Activated CD4-positive, alpha-beta T cell treated with anti-CD3 and anti-CD28 coated beads, Interleukin-2, amount 10 ng/mL, durations not matched to agents 7 days and 5 days (primary cell): Measurements from ENCODE around the gene MCRIP1. TPM values are rescaled to one million over a fixed set of nuclear protein-coding genes. Genes with fewer than 3 reads are reported as not detected.

Source experiments
- CTCF ChIA-PET: fragments of 350-600 bp; sonication (Branson Sonifier 250); formaldehyde crosslinking; loops from one replicate; lab custom pipeline; 2021; ENCODE audit warnings: antibody characterized with exemption; lab: Charles Lee
- POLR2A ChIA-PET: fragments of 350-600 bp; sonication (Branson Sonifier 250); formaldehyde crosslinking; loops from one replicate; lab custom pipeline; 2021; ENCODE audit warnings: antibody characterized with exemption; lab: Charles Lee
- DNase-seq: peaks from one replicate; pipeline ENCODE4 v3.0.0-alpha.2; 2020
- H3K27ac Mint-ChIP-seq: one replicate; pipeline ENCODE4 v1.8.0; 2021; ENCODE audit warnings: mild to moderate bottlenecking, moderate library complexity, mixed read lengths
- H3K27me3 Mint-ChIP-seq: one replicate; pipeline ENCODE4 v1.8.0; 2021; ENCODE audit warnings: mixed read lengths
- H3K36me3 Mint-ChIP-seq: one replicate; pipeline ENCODE4 v1.8.0; 2021; ENCODE audit warnings: low read depth, mixed read lengths
- H3K4me1 Mint-ChIP-seq: one replicate; pipeline ENCODE4 v1.8.0; 2021; ENCODE audit warnings: mixed read lengths
- H3K4me3 Mint-ChIP-seq: one replicate; pipeline ENCODE4 v1.8.0; 2021; ENCODE audit warnings: mild to moderate bottlenecking, moderate library complexity, mixed read lengths
- H3K9me3 Mint-ChIP-seq: one replicate; pipeline ENCODE4 v1.8.0; 2021; ENCODE audit warnings: mixed read lengths
- total RNA-seq, 2 experiments: library from RNA; stranded (reverse); gene quantifications; one replicate each; pipeline ENCODE4 v1.2.3, GENCODE V29; 2021

The MCRIP1 gene, protein sequence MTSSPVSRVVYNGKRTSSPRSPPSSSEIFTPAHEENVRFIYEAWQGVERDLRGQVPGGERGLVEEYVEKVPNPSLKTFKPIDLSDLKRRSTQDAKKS
- 10 to 100 TPM; 45.7 to 47.8 TPM for total RNA-seq

GRCh38 chr17:81833160-81833920 lies at the start of gene MCRIP1:
MCRIP1 (minus strand) TSS chr17:81833291; CDS start chr17:81824506, 8,785 bp downstream.
- CTCF ChIA-PET = interaction anchor here (0.6 to 2.0 kb wide), 5 partner anchors 11 to 126 kb away, joined by 3 to 6 read pairs (median 4); no protein-coding TSS in a partner anchor

GRCh38 chr17:81879121-81879520 lies 46.0 kb upstream of the MCRIP1 start:
- DNase-seq = no peak
- no peak overlapping the region for H3K27ac Mint-ChIP-seq
- no peaks in the 10 kb centered on the region for H3K27me3 Mint-ChIP-seq
- POLR2A ChIA-PET = no interaction called here
- H3K4me1 Mint-ChIP-seq = peaks cover 6% of the 10 kb centered on the region
- no peaks in the 10 kb centered on the region for H3K9me3 Mint-ChIP-seq
- no peak overlapping the region for H3K4me3 Mint-ChIP-seq
- CTCF ChIA-PET = interaction anchor here (0.5 to 1.1 kb wide), 2 partner anchors 14 to 21 kb away, joined by 3 to 5 read pairs; no protein-coding TSS in a partner anchor
- H3K36me3 Mint-ChIP-seq = peaks cover 36% of the 10 kb centered on the region

More at GRCh38 chr17:81833160-81833920, at the start of gene MCRIP1:
- DNase-seq = peak; percentile 94
- POLR2A ChIA-PET = no interaction called here
- Mint-ChIP-seq H3K27ac (peak within 1 kb of the TSS; percentile 95), H3K9me3 (no peaks in the 10 kb centered on the region), H3K36me3 (no peaks in the 10 kb centered on the region), H3K4me3 (peak within 1 kb of the TSS; percentile 90), H3K4me1 (peaks cover 20% of the 10 kb centered on the region), H3K27me3 (no peaks in the 10 kb centered on the region)

- H3K9me3 Mint-ChIP-seq = no peaks in the 10 kb centered on the region
- peaks cover 11% of the 10 kb centered on the region for H3K4me1 Mint-ChIP-seq
- POLR2A ChIA-PET = no interaction called here
- H3K4me3 Mint-ChIP-seq = no peak overlapping the region
- no peaks in the 10 kb centered on the region for H3K27me3 Mint-ChIP-seq
- H3K36me3 Mint-ChIP-seq = peaks cover 34% of the 10 kb centered on the region
- H3K27ac Mint-ChIP-seq = no peak overlapping the region
- no peak for DNase-seq
- CTCF ChIA-PET = interaction anchor here (0.5 kb wide), 1 partner anchor 18 kb away, joined by 3 read pairs; no protein-coding TSS in a partner anchor
These were observed 45.2 kb upstream of the MCRIP1 start for GRCh38 chr17:81878294-81878693.

- ChIA-PET POLR2A (no interaction called here), CTCF (no interaction called here)
- Mint-ChIP-seq H3K36me3 (peaks cover 35% of the 10 kb centered on the region), H3K9me3 (no peaks in the 10 kb centered on the region), H3K4me3 (no peak overlapping the region), H3K27ac (no peak overlapping the region), H3K4me1 (peaks cover 17% of the 10 kb centered on the region), H3K27me3 (no peaks in the 10 kb centered on the region)
- no peak for DNase-seq
These were observed 44.5 kb upstream of the MCRIP1 start for GRCh38 chr17:81877569-81877968.

GRCh38 chr17:81871387-81872230 lies 38.5 kb upstream of the MCRIP1 start:
- CTCF ChIA-PET = interaction anchor here (0.5 to 2.7 kb wide), 3 partner anchors 10 to 203 kb away, joined by 3 to 11 read pairs (median 6); partner anchors contain the start of gene P4HB
- DNase-seq = peak; percentile 95
- Mint-ChIP-seq H3K27me3 (no peaks in the 10 kb centered on the region), H3K9me3 (no peaks in the 10 kb centered on the region), H3K36me3 (peaks cover 25% of the 10 kb centered on the region), H3K4me1 (peaks cover 43% of the 10 kb centered on the region), H3K4me3 (peak overlapping the region; percentile 86), H3K27ac (peak overlapping the region; percentile 97)
- POLR2A ChIA-PET = no interaction called here

GRCh38 chr17:81870981-81871386 lies 37.9 kb upstream of the MCRIP1 start, which contains the start of gene ARHGDIA:
ARHGDIA (minus strand) TSS chr17:81871337; CDS start chr17:81869930, 1,407 bp downstream.
- CTCF ChIA-PET = interaction anchor here (2.7 kb wide), 1 partner anchor 10 kb away, joined by 11 read pairs; the partner anchor contains the start of gene P4HB

GRCh38 chr17:81870131-81870980 lies 37.3 kb upstream of the MCRIP1 start:
- peak; percentile 47 for DNase-seq
- Mint-ChIP-seq H3K9me3 (no peaks in the 10 kb centered on the region), H3K27ac (peak overlapping the region; percentile 95), H3K4me1 (peaks cover 48% of the 10 kb centered on the region), H3K4me3 (peak overlapping the region; percentile 90), H3K36me3 (peaks cover 25% of the 10 kb centered on the region), H3K27me3 (no peaks in the 10 kb centered on the region)
- ChIA-PET CTCF (interaction anchor here (0.8 to 2.7 kb wide), 8 partner anchors 9 to 352 kb away, joined by 3 to 11 read pairs (median 5); partner anchors contain the start of genes MAFG, MCRIP1, P4HB and PPP1R27), POLR2A (no interaction called here)

More at GRCh38 chr17:81870981-81871386, 37.9 kb upstream of the MCRIP1 start, which contains the start of gene ARHGDIA:
- Mint-ChIP-seq H3K27ac (peak within 1 kb of the TSS; percentile 97), H3K36me3 (peaks cover 25% of the 10 kb centered on the region), H3K4me3 (peak within 1 kb of the TSS; percentile 90), H3K4me1 (peaks cover 43% of the 10 kb centered on the region), H3K27me3 (no peaks in the 10 kb centered on the region), H3K9me3 (no peaks in the 10 kb centered on the region)
- no peak for DNase-seq
- POLR2A ChIA-PET = no interaction called here

GRCh38 chr17:81869221-81870130 lies 36.4 kb upstream of the MCRIP1 start:
- POLR2A ChIA-PET = no interaction called here
- Mint-ChIP-seq H3K4me3 (peak overlapping the region; percentile 90), H3K9me3 (no peaks in the 10 kb centered on the region), H3K27ac (peak overlapping the region; percentile 95), H3K27me3 (no peaks in the 10 kb centered on the region), H3K4me1 (peaks cover 47% of the 10 kb centered on the region), H3K36me3 (peaks cover 25% of the 10 kb centered on the region)
- no peak for DNase-seq
- CTCF ChIA-PET = interaction anchor here (0.8 to 2.7 kb wide), 12 partner anchors 8 to 351 kb away, joined by 3 to 11 read pairs (median 4); partner anchors contain the start of genes MAFG, MCRIP1, P4HB and PPP1R27

DNA sequence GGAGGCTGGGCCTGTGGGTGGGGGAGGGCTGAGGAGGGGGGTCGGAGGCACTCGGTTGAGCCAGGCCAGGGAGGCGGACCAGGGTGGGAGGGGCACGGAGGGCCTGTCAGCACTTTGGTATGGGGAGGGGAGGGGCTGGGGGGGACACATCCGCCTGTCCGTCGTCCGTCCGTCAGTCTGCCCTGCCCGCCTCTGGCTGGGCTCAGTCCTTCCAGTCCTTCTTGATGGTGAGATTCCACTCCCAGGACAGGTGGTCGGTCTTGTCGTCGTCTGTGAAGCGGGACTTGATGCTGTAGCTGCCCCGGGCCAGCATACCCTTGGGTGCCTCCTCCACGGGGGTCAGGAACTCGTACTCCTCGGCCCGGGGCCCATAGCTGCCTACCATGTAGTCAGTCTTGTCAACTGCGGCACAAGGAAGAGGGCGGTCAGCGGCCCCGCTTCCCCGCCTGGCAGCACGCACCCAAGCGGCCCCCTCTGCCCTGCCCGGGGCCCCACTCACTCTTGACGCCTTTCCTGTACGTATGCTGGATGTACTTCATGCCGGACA lies 35.7 kb upstream of the MCRIP1 start:
- peaks cover 27% of the 10 kb centered on the region for H3K36me3 Mint-ChIP-seq
- H3K9me3 Mint-ChIP-seq = no peaks in the 10 kb centered on the region
- POLR2A ChIA-PET = no interaction called here
- H3K4me3 Mint-ChIP-seq = peak overlapping the region; percentile 90
- peak overlapping the region; percentile 78 for H3K27ac Mint-ChIP-seq
- H3K27me3 Mint-ChIP-seq = no peaks in the 10 kb centered on the region
- no peak for DNase-seq
- peaks cover 44% of the 10 kb centered on the region for H3K4me1 Mint-ChIP-seq
- CTCF ChIA-PET = interaction anchor here (1.0 to 2.7 kb wide), 9 partner anchors 8 to 350 kb away, joined by 3 to 11 read pairs (median 5); partner anchors contain the start of genes MCRIP1, P4HB and PPP1R27

- Mint-ChIP-seq H3K4me1 (peaks cover 48% of the 10 kb centered on the region), H3K27me3 (no peaks in the 10 kb centered on the region), H3K4me3 (peak overlapping the region; percentile 16), H3K27ac (peak overlapping the region; percentile 36), H3K36me3 (peaks cover 33% of the 10 kb centered on the region), H3K9me3 (no peaks in the 10 kb centered on the region)
- DNase-seq = no peak
- POLR2A ChIA-PET = no interaction called here
- CTCF ChIA-PET = interaction anchor here (1.7 kb wide), 1 partner anchor 29 kb away, joined by 3 read pairs; no protein-coding TSS in a partner anchor
These were observed 35.0 kb upstream of the MCRIP1 start for GRCh38 chr17:81867991-81868673.
